OCI-LY7 (cell line): ENCODE results near the gene C16orf74.

Experiments used
- EZH2phosphoT487 ChIP-seq: fragments of 200-600 bp; sonication (generic); IDR thresholded peaks from 2 replicates; pipeline ENCODE4 v1.6.1; 2018; ENCODE audit warnings: low read depth, borderline replicate concordance, mild to moderate bottlenecking, mixed run types, antibody characterized with exemption, low read length, moderate library complexity, mixed read lengths
- TF ChIP-seq, protein P1 (sequence below): fragments of 200-600 bp; sonication (generic); conservative IDR thresholded peaks from 2 replicates; pipeline ENCODE4 v1.5.1; 2014; ENCODE audit warnings: mild to moderate bottlenecking, antibody characterized with exemption, low read length, moderate library complexity, mixed read lengths

DNA sequence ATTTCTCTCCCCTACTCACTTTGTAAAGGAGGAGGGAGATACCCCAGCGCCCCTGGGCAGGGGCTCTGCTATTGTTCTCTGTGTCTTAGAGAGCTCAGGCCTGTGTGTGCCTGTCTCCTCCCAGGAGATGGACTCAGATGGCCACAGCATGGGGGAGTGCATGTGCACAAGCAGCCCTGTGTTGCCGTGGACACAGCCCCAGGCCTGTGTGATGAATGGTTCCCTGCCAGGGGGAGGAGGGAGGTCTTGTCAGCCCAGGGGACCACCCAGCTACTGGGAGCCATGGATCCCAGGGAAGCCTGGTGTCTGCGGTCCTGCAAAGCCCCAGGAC, 88.4 kb downstream of the C16orf74 start:
- TF ChIP-seq, protein P1, sequence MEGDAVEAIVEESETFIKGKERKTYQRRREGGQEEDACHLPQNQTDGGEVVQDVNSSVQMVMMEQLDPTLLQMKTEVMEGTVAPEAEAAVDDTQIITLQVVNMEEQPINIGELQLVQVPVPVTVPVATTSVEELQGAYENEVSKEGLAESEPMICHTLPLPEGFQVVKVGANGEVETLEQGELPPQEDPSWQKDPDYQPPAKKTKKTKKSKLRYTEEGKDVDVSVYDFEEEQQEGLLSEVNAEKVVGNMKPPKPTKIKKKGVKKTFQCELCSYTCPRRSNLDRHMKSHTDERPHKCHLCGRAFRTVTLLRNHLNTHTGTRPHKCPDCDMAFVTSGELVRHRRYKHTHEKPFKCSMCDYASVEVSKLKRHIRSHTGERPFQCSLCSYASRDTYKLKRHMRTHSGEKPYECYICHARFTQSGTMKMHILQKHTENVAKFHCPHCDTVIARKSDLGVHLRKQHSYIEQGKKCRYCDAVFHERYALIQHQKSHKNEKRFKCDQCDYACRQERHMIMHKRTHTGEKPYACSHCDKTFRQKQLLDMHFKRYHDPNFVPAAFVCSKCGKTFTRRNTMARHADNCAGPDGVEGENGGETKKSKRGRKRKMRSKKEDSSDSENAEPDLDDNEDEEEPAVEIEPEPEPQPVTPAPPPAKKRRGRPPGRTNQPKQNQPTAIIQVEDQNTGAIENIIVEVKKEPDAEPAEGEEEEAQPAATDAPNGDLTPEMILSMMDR: no peak
- no peak for TF ChIP-seq EZH2phosphoT487
